ENCODE results near the gene DNAH1. TPM values are rescaled to one million over a fixed set of nuclear protein-coding genes. Genes with fewer than 3 reads are reported as not detected.

DNAH1 gene
- total and polyA plus RNA-seq, 2 donors, result 3.3 to 9.0 TPM

DNA sequence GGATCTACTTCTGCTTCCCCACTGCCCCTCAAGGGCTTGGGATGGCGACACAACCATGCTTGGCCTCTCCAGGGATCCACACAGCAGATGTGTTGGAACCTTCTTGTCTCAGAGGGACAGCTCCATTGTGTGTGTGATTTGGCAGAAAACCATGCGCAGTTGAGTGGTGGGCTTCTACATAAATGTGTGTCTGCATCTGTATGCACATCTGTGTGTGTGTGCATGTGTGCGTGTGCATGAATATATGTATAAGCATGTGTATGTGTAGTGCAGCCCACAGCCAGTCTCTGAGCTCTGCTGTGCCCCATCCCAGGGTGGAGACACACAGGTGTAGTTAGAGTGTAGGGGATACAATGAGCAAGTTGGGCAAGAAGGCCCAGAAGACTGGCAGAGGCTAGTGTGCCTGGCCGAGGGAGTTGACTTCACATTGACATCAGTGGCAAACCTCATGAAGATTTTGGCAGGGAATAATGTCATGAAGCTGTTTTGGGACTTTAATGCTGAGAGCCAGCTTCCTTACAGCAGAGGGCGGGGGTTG is 20.4 kb upstream of the DNAH1 start:
- DNase-seq (ENCODE audit: low read depth in 6 of 9, low spot score in 9 of 9), result no peak
- Histone ChIP-seq H3K9me3 (ENCODE audit: control insufficient read depth in 2 of 2, insufficient read depth in 1 of 2, low read length in 1 of 2) (no peaks in the 10 kb centered on the region), H3K4me1 (ENCODE audit: control insufficient read depth in 2 of 2, insufficient read depth in 2 of 2, low read length in 2 of 2) (peaks cover 0 to 19% of the 10 kb centered on the region in 2 donors), H3K27ac (ENCODE audit: low read depth in 1 of 2, low read length in 1 of 2) (no peak overlapping the region), H3K36me3 (ENCODE audit: control insufficient read depth in 2 of 2, insufficient read depth in 2 of 2, low read length in 1 of 2) (peaks cover 25 to 27% of the 10 kb centered on the region in 2 donors), H3K4me3 (ENCODE audit: low read length in 2 of 2) (no peak overlapping the region), H3K27me3 (ENCODE audit: control insufficient read depth in 2 of 2, insufficient read depth in 1 of 2, low read length in 1 of 2) (peaks cover 0 to 13% of the 10 kb centered on the region in 2 donors)
- 96% methylated on average over 5 of the region's 5 CpGs for WGBS

DNA sequence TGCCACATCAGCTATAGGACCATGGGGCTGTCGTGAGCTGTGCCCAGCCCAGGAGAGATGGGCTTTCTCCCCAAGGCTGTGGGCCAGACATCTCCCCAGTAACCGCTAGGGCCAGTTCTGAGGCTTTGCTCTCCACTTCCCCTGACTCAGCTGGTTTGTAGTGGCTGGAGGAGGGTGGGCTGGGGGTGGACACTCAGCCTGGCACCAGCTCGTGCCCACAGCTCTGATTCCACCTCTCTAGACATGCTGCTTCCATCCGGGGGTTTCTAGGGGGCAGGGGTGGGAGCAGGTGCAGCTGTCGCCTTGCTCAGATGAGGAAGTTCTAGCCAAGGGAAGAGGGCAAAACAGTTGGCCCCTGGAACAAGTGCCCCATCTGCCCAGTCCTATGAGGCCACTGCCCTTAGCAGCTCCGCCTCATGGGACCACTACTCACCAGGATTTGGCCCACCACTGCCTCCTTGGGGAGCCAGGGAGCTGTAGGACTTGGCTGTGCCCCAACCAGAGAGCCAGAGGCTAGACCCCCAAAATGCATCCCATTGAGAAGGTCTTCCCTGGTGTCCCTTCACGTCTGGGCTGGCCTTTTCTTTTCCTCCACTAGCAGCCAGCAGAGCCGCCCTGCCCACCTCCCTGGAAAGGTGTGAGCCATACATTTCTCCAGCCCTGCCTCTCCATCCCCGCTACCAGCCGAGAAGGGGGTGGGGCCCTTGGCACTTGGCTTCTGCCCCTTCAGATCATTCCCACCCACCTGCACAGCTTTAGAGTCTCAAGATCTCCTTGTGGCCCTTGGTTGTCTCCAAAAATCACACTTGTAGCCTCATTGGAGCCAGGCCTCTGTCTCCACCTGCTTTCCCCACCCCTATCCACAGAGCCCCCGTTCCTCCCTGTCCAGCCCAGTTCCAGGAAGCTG is 18.6 kb upstream of the DNAH1 start:
- WGBS, result 67% methylated on average over 11 of the region's 11 CpGs
- H3K4me1 ChIP-seq (ENCODE audit: control insufficient read depth in 2 of 2, insufficient read depth in 2 of 2, low read length in 2 of 2), result peaks cover 0 to 13% of the 10 kb centered on the region in 2 donors
- no peak for DNase-seq (ENCODE audit: low read depth in 6 of 9, low spot score in 9 of 9)
- peaks cover 11 to 12% of the 10 kb centered on the region in 2 donors for H3K36me3 ChIP-seq (ENCODE audit: control insufficient read depth in 2 of 2, insufficient read depth in 2 of 2, low read length in 1 of 2)
- H3K27ac ChIP-seq (ENCODE audit: low read depth in 1 of 2, low read length in 1 of 2), result no peak overlapping the region
- no peaks in the 10 kb centered on the region for H3K9me3 ChIP-seq (ENCODE audit: control insufficient read depth in 2 of 2, insufficient read depth in 1 of 2, low read length in 1 of 2)
- H3K4me3 ChIP-seq (ENCODE audit: low read length in 2 of 2), result no peak overlapping the region
- H3K27me3 ChIP-seq (ENCODE audit: control insufficient read depth in 2 of 2, insufficient read depth in 1 of 2, low read length in 1 of 2), result peaks cover 0 to 15% of the 10 kb centered on the region in 2 donors

DNA sequence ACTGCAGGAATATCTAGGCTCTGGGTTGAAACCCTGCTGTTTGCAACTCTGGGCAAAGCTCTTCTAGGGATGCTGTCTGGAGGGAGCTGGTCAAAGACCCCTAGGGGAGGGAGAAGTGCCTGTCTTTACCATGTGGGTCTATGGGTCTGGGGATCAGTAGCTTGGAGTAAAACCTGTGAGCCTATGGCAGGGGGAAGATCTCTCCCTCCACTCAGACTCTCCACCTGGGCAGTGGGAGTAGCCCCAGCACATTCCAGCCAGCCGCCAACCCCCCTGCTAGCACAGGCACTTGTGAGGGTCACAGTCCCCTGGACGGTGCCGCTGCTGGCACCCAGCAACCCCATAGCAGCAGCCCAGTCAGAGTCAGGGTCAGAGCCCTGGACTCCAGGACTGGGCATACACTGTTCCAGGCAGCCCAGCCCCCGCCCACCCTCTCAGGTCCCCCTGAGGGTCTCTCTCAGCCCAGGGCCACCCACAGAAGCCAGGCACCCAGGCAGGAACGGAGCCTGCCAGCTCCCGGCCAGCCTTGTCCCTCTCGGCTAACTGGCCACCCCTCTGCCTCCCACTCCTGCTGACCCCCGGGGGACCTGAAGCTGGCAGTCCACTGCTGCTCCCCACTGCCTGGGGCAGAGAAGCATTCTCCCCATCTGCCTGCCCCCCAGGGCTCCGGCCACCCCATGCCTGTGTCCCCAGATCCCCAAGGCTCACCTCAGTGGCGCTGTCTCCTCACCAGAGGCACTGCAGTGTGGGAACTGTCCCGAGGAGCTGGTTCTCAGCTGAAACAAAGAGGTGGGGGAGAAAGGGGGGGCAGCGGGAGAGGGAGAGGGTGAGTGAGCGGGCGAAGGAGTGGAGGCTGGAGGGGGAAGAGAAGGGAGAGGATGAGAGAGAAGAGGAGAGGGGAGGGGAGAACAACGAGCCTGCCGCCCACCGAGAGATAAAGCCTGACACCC is 17.7 kb upstream of the DNAH1 start:
- H3K27ac ChIP-seq (ENCODE audit: low read depth in 1 of 2, low read length in 1 of 2), result no peak overlapping the region
- H3K36me3 ChIP-seq (ENCODE audit: control insufficient read depth in 2 of 2, insufficient read depth in 2 of 2, low read length in 1 of 2), result peaks cover 2 to 3% of the 10 kb centered on the region in 2 donors
- H3K4me3 ChIP-seq (ENCODE audit: low read length in 2 of 2), result no peak overlapping the region
- peaks cover 0 to 15% of the 10 kb centered on the region in 2 donors for H3K27me3 ChIP-seq (ENCODE audit: control insufficient read depth in 2 of 2, insufficient read depth in 1 of 2, low read length in 1 of 2)
- no peaks in the 10 kb centered on the region for H3K9me3 ChIP-seq (ENCODE audit: control insufficient read depth in 2 of 2, insufficient read depth in 1 of 2, low read length in 1 of 2)
- no peak for DNase-seq (ENCODE audit: low read depth in 6 of 9, low spot score in 9 of 9)
- 50% methylated on average over 17 of the region's 17 CpGs for WGBS
- peaks cover 0 to 13% of the 10 kb centered on the region in 2 donors for H3K4me1 ChIP-seq (ENCODE audit: control insufficient read depth in 2 of 2, insufficient read depth in 2 of 2, low read length in 2 of 2)

DNA sequence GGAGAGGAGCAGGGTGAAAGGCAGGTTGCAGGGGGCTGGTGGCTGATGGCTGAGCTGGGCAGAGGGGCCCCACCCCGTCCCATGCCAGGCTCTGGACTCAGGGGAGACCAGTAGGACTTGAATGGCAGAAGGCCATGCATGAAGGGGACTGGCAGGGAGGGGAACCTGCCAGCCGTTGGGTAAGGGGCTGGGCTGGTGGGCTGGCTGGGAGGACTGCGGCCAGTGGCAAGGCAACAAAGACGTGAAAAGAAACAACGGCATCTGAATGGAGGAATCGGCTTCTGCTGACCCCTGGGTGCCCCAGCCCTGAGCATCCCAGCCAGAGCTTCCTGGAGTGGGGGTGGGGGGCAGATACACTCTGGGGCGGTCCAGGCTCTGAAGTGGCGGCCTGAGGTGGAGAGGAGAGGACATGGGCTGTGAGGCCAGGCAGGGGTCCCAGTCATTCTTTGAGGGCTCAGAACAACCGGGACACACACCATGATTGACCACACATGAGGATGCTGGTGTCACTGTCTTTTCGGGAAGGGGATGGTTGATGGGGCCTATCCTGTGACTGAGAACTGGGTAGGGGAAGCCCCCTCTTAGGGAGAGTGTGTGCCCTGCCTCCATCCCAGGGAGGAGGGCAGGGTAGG is 16.8 kb upstream of the DNAH1 start:
- peaks cover 0 to 13% of the 10 kb centered on the region in 2 donors for H3K4me1 ChIP-seq (ENCODE audit: control insufficient read depth in 2 of 2, insufficient read depth in 2 of 2, low read length in 2 of 2)
- 74% methylated on average over 10 of the region's 10 CpGs for WGBS
- H3K4me3 ChIP-seq (ENCODE audit: low read length in 2 of 2), result no peak overlapping the region
- H3K27ac ChIP-seq (ENCODE audit: low read depth in 1 of 2, low read length in 1 of 2), result no peak overlapping the region
- H3K36me3 ChIP-seq (ENCODE audit: control insufficient read depth in 2 of 2, insufficient read depth in 2 of 2, low read length in 1 of 2), result no peaks in the 10 kb centered on the region
- no peak for DNase-seq (ENCODE audit: low read depth in 6 of 9, low spot score in 9 of 9)
- H3K9me3 ChIP-seq (ENCODE audit: control insufficient read depth in 2 of 2, insufficient read depth in 1 of 2, low read length in 1 of 2), result no peaks in the 10 kb centered on the region
- H3K27me3 ChIP-seq (ENCODE audit: control insufficient read depth in 2 of 2, insufficient read depth in 1 of 2, low read length in 1 of 2), result peaks cover 0 to 15% of the 10 kb centered on the region in 2 donors

DNA sequence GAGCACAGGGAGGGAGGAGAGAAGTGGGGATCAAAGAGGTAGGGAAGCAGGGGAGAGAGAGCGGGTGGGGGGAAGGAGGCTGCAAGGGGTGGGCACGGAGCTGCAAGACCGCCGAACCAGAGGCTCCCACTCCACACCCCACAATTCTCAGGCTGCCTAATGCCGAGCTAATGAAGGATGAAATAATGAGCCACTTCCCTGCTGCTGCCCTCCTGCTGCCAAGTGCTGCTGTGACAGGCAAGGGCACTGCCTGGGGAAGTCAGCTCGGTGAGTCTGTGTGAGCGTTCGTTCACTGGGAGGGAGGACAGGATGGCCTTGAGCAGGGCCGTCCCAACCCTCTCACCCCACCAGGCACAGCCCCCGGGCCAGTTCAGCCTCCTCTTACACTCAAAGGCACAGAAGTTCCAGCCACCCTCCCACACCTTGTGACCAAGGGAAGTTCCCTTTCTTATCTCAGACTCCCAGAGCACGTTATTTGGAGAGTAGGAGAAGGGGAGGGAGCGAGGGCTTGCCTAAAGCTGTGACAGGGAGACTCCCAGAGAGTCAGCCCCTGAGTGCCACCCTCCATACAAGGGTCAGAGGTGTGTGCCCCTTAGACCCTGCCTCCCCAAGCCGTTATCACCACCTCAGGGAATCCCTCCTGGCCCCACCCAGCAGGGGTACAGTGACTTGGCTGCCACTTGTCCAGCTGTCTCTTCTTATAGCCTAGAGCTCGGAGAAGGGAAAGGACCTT is 16.1 kb upstream of the DNAH1 start:
- H3K4me1 ChIP-seq (ENCODE audit: control insufficient read depth in 2 of 2, insufficient read depth in 2 of 2, low read length in 2 of 2), result peaks cover 0 to 13% of the 10 kb centered on the region in 2 donors
- H3K27me3 ChIP-seq (ENCODE audit: control insufficient read depth in 2 of 2, insufficient read depth in 1 of 2, low read length in 1 of 2), result peaks cover 0 to 15% of the 10 kb centered on the region in 2 donors
- no peaks in the 10 kb centered on the region for H3K36me3 ChIP-seq (ENCODE audit: control insufficient read depth in 2 of 2, insufficient read depth in 2 of 2, low read length in 1 of 2)
- no peak overlapping the region for H3K27ac ChIP-seq (ENCODE audit: low read depth in 1 of 2, low read length in 1 of 2)
- DNase-seq (ENCODE audit: low read depth in 6 of 9, low spot score in 9 of 9), result no peak
- H3K4me3 ChIP-seq (ENCODE audit: low read length in 2 of 2), result no peak overlapping the region
- WGBS, result 44% methylated on average over 14 of the region's 14 CpGs
- no peaks in the 10 kb centered on the region for H3K9me3 ChIP-seq (ENCODE audit: control insufficient read depth in 2 of 2, insufficient read depth in 1 of 2, low read length in 1 of 2)

DNA sequence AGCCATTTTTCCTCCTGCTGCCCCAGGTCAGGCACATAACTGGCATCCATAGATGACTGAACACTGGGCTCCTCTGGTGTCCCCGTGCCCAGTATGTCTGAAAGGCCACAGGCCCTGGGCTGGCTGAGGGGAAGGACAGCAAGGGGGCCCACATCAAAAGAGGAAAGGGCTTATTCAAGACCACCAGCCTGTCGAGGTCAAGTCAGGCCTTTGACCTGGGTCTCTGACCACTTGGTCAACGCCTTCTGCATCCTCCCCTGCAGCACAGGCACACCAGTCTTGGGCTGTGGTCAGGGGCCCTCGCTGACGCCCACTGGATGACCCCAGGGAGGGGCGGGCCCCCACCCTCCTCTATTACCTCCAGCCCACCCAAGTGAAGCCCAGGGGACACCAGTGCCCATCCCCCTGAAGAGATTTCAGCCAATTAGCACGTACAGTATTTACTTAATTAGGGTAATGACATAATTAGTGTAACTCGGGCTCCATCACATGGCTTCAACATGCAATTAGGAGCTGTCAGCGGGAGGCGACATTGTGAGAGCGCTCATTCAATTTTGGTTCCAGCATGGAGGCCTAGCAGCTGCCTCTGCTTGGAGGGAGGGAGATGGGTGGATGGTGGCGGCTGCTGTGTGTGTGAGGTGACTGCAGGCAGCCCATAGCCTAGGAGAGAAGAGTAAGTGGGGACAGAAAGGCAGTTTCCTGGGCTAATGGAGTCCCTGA is 13.5 kb upstream of the DNAH1 start:
- peaks cover 0 to 19% of the 10 kb centered on the region in 2 donors for H3K4me1 ChIP-seq (ENCODE audit: control insufficient read depth in 2 of 2, insufficient read depth in 2 of 2, low read length in 2 of 2)
- H3K27me3 ChIP-seq (ENCODE audit: control insufficient read depth in 2 of 2, insufficient read depth in 1 of 2, low read length in 1 of 2), result peaks cover 0 to 15% of the 10 kb centered on the region in 2 donors
- no peak overlapping the region for H3K27ac ChIP-seq (ENCODE audit: low read depth in 1 of 2, low read length in 1 of 2)
- H3K36me3 ChIP-seq (ENCODE audit: control insufficient read depth in 2 of 2, insufficient read depth in 2 of 2, low read length in 1 of 2), result no peaks in the 10 kb centered on the region
- 98% methylated on average over 12 of the region's 12 CpGs for WGBS
- no peak overlapping the region for H3K4me3 ChIP-seq (ENCODE audit: low read length in 2 of 2)
- no peak for DNase-seq (ENCODE audit: low read depth in 6 of 9, low spot score in 9 of 9)
- H3K9me3 ChIP-seq (ENCODE audit: control insufficient read depth in 2 of 2, insufficient read depth in 1 of 2, low read length in 1 of 2), result no peaks in the 10 kb centered on the region

DNA sequence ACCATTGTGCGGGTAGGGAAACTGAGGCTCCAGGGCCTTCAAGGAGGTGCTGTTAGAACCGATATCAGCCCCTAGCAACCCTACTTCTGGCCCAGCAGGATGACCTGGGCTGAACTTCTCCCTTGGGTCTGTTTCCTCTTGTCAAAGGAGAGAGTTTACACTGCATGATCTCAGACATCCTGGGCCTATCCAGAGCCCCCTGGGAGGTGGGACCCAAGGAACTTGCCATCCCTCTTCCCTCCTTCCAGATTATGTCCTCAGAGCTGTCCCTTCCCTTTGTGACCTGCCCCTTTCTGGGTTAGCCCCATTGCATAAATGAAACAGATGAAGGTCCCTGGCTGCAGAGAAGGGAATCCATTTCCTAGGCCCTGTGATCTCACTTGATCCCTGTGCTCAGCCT is 12.3 kb upstream of the DNAH1 start:
- no peaks in the 10 kb centered on the region for H3K9me3 ChIP-seq (ENCODE audit: control insufficient read depth in 2 of 2, insufficient read depth in 1 of 2, low read length in 1 of 2)
- no peak overlapping the region for H3K27ac ChIP-seq (ENCODE audit: low read depth in 1 of 2, low read length in 1 of 2)
- WGBS, result 95% methylated on average over 2 of the region's 2 CpGs
- H3K4me3 ChIP-seq (ENCODE audit: low read length in 2 of 2), result no peak overlapping the region
- peaks cover 0 to 12% of the 10 kb centered on the region in 2 donors for H3K27me3 ChIP-seq (ENCODE audit: control insufficient read depth in 2 of 2, insufficient read depth in 1 of 2, low read length in 1 of 2)
- DNase-seq (ENCODE audit: low read depth in 6 of 9, low spot score in 9 of 9), result no peak
- peaks cover 0 to 22% of the 10 kb centered on the region in 2 donors for H3K4me1 ChIP-seq (ENCODE audit: control insufficient read depth in 2 of 2, insufficient read depth in 2 of 2, low read length in 2 of 2)
- H3K36me3 ChIP-seq (ENCODE audit: control insufficient read depth in 2 of 2, insufficient read depth in 2 of 2, low read length in 1 of 2), result no peaks in the 10 kb centered on the region

DNA sequence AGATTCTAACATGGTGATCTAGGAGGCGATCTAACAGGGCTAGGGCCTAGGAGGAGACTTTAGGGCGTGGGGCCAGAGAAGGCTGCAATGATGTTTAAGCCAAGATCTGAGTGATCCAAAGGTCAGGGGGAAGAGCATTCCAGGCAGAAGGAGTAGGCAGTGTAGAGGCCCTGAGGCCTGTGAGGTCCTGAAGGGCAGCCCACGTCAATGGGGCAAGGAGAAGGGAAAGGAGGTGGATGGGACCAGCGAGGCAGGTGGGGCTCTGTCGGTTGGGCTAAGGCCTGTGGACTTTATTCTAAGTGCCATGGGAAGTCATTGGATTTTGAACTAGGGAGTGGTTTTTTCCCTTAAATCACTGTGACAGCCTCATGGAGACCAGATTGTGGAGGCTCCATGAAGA is 10.2 kb upstream of the DNAH1 start:
- 98% methylated on average over 5 of the region's 5 CpGs for WGBS

More for the DNA sequence above, 10.2 kb upstream of the DNAH1 start:
- no peak overlapping the region for H3K27ac ChIP-seq (ENCODE audit: low read depth in 1 of 2, low read length in 1 of 2)
- no peak overlapping the region for H3K4me3 ChIP-seq (ENCODE audit: low read length in 2 of 2)
- no peak for DNase-seq (ENCODE audit: low read depth in 6 of 9, low spot score in 9 of 9)
- H3K4me1 ChIP-seq (ENCODE audit: control insufficient read depth in 2 of 2, insufficient read depth in 2 of 2, low read length in 2 of 2), result peaks cover 0 to 14% of the 10 kb centered on the region in 2 donors
- H3K27me3 ChIP-seq (ENCODE audit: control insufficient read depth in 2 of 2, insufficient read depth in 1 of 2, low read length in 1 of 2), result peaks cover 0 to 1% of the 10 kb centered on the region in 2 donors
- no peaks in the 10 kb centered on the region for H3K9me3 ChIP-seq (ENCODE audit: control insufficient read depth in 2 of 2, insufficient read depth in 1 of 2, low read length in 1 of 2)
- H3K36me3 ChIP-seq (ENCODE audit: control insufficient read depth in 2 of 2, insufficient read depth in 2 of 2, low read length in 1 of 2), result peaks cover 0 to 3% of the 10 kb centered on the region in 2 donors

Data from thymus (tissue), 11 donors.